Measurements from ENCODE around the gene FNIP1. TPM values are rescaled to one million over a fixed set of nuclear protein-coding genes. Genes with fewer than 3 reads are reported as not detected.
"Not testable (repeated sequence)": the region's sequence is repeated elsewhere in the genome, so short reads cannot be mapped to it uniquely, and the experiment has no call there.

FNIP1 gene
- polyA plus RNA-seq, 4 donors: 14.2 to 17.7 (median 16.9) TPM

DNA sequence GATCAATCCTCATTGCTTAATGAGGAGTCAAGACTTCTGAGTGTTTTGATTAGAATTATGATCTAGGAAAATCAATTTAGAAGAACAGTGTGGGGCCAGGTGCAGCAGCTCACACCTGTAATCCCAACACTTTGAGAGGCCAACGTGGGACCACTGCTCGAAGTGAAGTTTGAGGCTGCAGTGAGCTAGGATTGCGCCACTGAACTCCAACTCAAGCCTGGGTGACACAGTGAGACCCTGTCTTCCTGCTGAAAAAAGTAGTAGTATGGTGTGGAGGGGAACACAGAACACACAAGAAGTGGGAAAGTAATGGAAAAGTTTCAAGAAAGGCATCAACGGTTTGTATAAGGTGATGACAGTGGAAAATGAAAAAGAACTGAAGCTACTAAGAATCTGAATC lies 9.1 kb downstream of the FNIP1 start:
- no peak for DNase-seq (ENCODE audit: low read depth in 4 of 4, low spot score in 3 of 4)

DNA sequence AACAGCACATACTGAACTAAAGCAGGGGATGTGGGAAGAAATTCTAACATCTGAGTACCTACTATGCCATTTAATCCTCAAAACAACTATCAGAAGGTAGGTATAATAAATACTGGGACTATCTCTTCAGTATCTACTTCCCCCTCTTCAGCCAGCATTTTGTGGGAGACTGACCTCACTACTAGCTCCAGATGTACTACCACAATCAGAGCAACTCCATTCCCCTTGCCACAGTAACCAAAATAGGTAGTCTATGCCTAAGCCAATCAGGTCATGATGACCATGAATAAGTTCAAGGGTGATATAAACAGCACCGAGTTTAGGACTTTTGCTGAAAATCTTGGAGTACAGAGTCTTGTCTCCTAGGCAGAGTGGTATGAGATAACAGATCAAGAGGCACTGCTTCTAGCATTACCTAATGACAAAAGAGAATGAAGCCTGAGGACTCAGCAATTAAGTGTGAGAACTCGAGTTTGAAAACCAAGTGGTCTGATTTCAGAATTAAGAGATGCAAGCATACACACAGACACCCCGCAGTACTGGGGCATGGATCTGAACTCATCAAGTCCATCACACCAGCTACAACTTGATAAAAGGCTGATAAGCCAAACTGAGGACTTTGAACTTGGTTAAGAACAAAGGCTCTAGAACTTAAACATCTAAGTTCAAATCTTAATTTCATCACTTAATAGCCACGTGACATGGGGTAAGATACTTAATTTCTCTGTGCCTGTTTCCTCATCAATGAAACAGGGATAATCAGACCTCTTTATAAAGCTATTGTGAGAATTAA lies 9.7 kb downstream of the FNIP1 start:
- no peak for DNase-seq (ENCODE audit: low read depth in 4 of 4, low spot score in 3 of 4)

DNA sequence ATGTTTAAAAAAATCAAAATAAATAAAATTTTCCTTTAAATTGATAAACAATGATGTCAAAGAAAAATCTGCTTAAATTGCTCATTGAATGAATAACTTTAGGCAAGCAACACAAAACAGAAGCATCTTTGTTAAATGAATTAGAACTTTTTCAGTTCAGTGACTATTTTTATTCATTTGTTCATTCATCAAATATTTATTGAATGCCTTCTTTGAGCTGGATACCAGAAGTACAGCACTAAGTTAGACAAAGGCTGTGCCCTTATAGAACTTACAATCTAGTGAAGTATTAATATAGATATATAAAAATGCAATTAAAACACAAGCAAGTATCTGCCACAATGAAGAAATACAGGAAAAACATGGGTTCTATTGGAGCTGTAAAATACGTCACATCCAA lies 10.8 kb downstream of the FNIP1 start:
- no peak for DNase-seq (ENCODE audit: low read depth in 4 of 4, low spot score in 3 of 4)

DNA sequence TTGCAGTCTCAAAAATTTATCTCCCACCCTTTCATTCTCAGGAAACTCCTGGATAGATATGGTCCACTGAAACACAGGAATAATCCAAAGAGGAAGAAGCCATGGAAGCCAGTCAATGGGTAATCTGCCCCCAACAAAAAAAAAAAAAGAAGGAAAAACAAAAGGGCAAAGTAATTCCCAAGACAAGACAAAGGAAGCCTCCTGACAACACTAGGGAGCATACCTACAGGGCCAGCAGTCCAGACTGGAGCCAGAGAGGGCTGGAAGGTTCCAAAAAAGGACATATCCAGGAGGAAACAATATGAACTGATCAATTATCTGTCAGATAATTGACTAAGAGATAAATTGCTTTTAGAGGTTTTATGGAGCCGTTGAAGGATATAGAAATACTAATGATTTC lies 12.9 kb downstream of the FNIP1 start:
- no peak for DNase-seq (ENCODE audit: low read depth in 4 of 4, low spot score in 3 of 4)

DNA sequence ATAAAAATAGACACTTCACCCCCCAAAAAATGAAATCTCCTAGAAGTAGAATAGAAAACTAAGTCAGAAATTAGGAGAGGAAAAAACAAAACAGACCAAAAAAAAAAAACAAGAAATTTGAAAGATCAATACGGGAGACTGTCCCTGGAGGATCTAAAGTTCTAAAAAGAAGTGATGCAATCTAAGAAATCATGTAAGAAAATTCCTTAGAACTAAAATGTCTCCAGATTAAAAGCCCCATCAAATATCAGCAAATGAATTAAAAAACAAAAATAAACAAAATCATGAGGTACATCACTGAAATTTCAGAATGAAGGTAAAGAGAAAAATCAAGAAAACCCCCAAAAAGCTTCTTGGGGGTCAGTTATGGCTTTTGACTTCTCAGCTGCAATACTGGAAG lies 13.5 kb downstream of the FNIP1 start:
- DNase-seq (ENCODE audit: low read depth in 4 of 4, low spot score in 3 of 4): no peak

DNA sequence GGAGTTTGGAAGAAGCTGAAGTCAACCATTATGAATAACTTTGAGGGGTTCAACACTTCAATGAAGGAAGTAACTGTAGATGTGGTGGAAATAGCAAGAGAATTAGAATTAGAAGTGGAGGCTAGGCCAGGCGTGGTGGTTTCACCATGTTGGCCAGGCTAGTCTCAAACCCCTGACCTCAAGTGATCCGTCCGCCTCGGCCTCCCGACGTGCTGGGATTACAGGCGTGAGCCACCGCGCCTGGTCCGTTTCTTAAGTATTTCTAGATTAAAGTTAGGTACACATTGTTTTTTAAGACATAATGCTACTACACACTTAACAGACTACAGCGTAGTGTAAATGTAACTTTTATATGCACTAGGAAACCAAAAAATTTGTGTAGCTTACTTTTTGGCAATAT lies 14.1 kb downstream of the FNIP1 start:
- no peak for DNase-seq (ENCODE audit: low read depth in 4 of 4, low spot score in 3 of 4)

DNA sequence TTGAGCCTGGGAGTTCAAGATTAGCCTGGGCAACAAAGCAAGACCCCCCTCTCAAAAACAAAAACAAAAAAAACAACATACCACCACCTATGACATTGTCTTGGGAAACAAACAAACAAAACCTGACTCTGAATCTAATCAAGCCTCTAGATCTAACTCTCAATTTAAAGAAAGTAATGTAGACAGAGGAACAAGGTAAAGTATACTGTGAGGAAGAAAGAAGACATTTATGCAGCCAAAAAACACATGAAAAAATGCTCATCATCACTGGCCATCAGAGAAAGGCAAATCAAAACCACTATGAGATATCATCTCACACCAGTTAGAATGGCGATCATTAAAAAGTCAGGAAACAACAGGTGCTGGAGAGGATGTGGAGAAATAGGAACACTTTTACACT lies 18.7 kb downstream of the FNIP1 start:
- DNase-seq (ENCODE audit: low read depth in 4 of 4, low spot score in 3 of 4): not testable (repeated sequence)

DNA sequence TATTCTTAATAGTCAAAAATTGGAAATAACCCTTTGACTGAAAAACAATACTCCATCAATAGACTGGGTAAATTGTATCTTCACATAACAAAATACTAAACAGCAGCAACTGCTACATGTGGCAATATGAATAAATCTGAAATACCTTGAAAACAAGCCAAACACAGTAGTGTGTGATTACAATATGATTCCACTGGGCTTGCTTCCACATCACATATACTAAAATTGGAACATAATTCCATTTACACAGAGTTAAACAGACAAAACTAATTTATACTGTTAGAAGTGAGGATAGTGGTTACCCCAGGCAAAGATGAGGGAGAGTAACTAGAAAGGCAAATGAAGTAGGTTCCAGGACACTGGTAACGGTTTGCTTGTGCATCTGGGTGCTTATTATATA lies 20.4 kb downstream of the FNIP1 start:
- DNase-seq (ENCODE audit: low read depth in 4 of 4, low spot score in 3 of 4): no peak

DNA sequence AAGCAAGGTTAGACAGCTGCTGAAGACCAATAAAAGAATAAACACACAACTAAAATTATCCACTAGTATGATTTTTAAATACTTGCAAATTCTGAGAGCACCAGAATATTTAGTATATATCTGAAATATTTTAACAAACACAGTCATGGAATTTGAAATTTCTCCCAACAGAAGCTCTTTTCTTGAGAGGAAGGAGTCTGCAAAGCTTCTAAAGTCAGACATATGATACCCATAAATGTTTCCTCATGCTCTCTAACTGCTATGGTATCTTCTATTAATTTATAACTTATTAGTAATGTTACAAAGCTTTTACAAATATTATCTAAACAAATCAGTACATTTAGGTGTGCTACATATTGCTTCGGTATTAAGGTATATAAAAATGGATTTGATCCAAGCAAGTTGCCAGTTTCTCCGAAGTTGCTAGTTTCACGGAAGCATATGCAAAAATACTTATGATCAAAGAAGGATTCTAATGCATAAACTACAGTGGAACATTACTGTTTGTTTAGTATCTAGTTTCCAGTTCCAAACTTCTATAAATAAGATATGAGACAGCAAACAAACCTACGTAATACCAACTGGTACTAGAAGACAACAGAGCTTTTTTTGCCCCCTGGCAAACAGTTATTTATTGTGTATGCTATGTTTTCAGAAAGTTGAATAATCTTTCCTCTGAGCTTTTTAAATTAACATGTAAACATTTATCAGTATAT lies 22.0 kb downstream of the FNIP1 start:
- DNase-seq (ENCODE audit: low read depth in 4 of 4, low spot score in 3 of 4): no peak

DNA sequence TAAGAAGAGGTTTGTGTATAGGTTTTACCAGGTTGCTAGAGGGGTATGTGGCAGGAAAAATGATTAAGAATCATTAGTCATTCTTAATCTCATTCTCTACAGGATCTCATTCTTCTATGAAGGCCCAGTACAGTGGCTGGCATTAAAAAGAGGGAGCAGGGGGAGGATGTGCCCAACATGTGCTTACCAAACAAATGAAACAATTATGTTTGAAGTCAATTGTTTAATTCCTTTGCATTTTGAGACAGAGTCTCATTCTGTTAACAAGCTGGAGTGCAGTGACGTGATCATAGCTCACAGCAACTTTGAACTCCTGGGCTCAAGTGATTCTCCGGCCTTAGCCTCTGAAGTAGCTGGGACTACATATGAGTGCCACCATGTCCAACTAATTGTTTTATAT lies 23.0 kb downstream of the FNIP1 start:
- no peak for DNase-seq (ENCODE audit: low read depth in 4 of 4, low spot score in 3 of 4)

DNA sequence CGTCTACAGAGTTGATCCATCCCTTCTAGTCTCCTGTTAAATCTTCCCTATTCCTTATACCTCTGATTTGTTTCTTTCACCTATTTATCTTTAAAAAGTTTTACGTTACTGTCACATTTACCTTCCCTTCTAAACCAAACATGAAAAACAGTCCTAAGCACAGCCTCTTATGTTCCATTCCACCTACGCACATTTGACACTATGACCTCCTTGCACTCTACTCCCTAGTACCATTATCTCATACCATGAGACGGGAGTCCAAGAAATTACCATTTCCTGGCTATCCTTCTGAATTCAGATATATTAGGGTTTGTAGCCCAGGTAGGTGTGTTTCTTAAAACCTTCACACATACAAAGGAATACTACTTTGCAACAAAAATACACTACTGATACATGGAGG lies 25.1 kb downstream of the FNIP1 start:
- no peak for DNase-seq (ENCODE audit: low read depth in 4 of 4, low spot score in 3 of 4)

DNA sequence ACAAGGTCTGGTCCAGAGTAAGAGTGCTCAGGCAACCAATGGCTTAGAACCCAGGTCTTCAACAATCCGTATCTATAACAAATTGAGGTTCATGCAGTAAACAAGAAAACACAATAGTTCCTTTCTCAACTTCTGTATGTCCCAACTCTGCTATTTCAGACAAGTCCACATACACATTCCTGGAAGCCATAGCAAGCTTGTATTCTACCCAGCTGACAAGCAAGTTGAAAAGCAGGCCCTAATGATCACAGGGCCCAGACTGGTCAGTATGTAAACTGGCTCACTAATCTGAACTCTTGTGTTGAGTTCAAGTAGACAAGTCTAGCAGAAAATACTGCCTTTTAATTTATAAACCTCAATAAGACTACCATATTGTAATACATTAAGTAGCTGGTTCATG lies 26.9 kb downstream of the FNIP1 start:
- DNase-seq (ENCODE audit: low read depth in 4 of 4, low spot score in 3 of 4): no peak

DNA sequence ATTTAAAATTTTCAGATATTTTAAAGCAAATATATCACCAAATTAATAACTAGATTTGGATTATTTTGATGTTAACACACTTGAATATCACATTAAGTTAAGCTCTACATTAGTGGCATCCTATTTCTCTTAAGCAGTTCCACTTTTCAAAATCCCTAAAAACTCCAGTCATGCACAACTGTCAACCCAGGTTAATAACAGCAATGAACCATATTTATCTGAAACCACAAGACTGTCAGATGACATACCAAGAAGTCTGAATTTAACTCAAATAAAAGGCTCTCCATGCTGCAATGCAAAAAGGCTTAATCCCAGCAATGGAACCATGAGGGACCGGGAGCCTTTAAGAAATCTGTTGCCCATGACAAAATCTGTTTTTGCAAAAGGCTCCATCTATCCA lies 27.5 kb downstream of the FNIP1 start:
- DNase-seq (ENCODE audit: low read depth in 4 of 4, low spot score in 3 of 4): no peak

DNA sequence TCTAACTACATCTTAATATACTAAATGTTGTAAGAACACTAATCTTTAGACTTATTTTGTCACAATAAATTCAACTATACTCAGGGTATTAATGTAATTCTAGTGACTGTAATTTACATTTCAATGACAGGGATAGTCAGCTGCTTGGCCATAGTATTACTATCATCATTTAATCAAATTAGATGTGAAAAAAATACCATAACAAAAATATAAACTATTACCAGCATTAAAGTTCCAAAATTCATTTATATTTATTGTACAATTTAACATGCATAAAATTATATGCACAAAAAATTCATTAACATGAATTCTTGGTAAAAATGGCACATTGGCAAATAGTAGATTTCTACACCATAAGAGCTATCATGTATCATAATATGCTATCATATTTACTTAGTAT lies 28.9 kb downstream of the FNIP1 start:
- no peak for DNase-seq (ENCODE audit: low read depth in 4 of 4, low spot score in 3 of 4)

DNA sequence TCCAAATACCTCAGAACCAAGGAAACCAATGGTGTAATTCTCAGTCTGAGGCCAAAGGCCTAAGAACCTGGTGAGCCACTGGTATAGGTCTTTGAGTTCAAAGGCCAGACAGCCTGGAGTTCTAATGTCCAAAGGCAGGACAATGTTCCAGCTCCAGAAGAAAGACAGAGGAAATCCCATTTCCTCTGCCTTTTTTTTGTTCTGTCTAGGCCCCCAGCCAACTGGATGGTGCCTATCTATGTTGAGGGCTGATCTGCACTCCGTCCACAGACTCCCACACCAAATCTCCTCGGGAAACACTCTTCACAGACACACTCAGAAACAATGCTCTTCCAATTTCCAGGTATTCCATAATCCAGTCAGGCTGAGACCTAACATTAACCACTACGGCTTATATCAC lies 30.1 kb downstream of the FNIP1 start:
- no peak for DNase-seq (ENCODE audit: low read depth in 4 of 4, low spot score in 3 of 4)

DNA sequence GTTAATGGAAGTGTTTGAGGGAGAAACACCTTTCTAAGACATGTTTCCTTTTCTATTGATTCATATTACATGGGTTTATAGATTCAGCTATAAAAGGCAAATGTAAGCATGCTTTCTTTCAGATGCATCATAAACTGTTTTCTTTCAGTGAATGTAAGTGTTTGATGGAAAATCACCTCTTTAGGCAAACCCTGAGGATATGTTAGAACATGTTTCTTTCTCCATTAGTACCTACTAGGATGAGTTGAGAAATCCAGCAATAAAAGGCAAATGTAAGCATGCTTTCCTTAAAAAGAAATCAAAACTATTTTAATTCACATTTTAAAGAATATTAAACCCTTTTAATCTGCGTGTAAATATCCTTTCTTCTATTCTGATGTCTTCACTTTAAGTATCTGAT lies 31.6 kb downstream of the FNIP1 start:
- no peak for DNase-seq (ENCODE audit: low read depth in 4 of 4, low spot score in 3 of 4)

DNA sequence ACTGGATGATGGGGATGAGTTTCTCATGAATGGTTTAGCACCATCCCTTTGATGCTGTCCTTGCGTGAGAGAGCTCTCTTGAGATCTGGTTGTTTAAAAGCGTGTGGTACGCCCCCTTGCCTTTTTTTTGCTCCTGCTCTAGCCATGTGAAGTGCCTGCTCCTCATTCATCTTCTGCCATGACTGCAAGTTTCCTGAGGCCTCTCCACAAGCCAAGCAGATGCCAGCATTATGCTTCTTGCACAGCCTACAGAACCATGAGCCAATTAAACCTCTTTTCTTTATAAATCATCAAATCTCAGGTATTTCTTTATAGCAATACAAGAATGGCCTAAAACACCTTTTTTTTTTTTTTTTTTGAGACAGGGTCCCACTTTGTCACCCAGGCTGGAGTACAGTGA lies 32.8 kb downstream of the FNIP1 start:
- no peak for DNase-seq (ENCODE audit: low read depth in 4 of 4, low spot score in 3 of 4)

DNA sequence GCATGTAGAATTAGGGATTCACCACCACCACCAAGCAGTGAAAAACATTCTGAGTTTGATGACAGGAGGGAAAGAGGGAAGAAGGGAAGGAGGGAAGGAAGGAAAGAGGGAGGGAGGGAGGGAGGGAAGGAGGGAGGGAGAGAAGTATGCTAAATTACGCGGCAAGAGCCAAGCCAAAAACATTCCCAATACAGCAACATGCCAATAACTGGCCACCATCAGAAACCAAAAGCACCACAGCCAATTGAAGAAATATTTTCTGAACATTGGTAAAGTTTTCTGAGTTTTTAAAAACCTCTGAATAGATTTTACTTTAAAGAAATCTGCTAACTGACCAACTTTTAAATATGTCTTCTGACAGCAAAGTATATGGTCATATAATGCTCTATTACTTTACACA lies 36.0 kb downstream of the FNIP1 start:
- no peak for DNase-seq (ENCODE audit: low read depth in 4 of 4, low spot score in 3 of 4)

DNA sequence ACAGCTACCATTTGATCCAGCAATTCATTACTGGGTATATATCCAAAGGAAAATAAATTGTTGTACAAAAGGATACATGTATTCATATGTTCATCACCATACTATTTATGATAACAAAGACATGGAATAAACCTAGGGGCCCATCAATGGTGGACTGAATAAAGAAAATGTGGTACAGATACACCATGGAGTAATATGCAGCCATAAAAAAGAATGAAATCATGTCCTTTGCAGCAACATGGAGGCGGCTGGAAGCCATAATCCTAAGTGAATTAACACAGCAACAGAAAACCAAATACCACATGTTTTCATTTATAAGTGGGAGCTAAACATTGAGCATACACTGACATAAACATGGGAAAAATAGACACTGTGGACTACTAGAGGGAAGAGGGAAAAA lies 37.1 kb downstream of the FNIP1 start:
- no peak for DNase-seq (ENCODE audit: low read depth in 4 of 4, low spot score in 3 of 4)

DNA sequence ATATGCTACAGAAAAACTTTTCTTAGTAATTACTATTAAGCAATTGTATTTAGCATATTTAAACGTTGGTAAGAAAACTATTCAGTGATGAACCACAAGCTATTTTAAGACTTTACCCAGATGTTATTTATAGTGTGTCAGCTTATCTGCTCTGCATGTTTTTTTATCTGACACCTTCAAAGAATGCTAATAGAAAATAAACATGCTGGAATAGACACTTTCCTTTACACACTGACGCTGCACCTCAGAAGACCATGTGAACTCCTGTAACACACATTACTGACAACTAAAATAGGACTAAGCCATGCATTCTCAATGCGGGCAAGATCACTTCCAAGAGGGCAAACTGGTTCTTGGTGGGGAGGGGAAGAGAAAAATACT lies 38.3 kb downstream of the FNIP1 start:
- no peak for DNase-seq (ENCODE audit: low read depth in 4 of 4, low spot score in 3 of 4)

DNA sequence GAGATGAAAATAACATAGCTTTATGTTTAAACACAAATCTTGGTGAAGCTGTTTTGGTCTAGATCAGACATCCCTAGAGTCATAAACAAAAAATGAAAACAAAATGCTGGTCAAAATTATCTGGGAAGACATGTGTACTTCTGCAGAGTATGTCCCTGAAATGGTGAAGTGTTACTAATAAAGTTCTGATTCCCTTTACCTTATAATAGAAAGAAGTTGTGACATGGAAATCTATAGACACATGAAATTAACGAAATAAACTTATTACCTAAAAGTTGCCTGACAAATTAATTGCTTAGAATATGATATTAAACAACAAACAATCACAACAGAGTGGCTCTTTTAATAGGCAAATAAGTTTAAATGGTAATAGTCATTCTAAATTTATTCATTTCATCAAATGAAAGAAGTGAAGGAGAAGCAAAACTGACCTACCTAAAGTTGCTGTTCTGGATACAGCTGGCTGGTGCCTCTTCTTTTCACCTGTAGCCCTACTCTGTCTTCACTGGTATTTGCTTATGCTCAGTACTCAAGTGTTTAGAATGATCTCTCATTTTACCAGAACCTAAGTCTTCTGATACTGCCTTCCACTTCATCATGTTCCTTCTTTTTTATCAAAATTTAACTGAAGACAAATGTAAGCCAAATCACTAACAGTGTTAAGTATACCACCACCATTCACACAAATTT lies 38.8 kb downstream of the FNIP1 start:
- no peak for DNase-seq (ENCODE audit: low read depth in 4 of 4, low spot score in 3 of 4)

DNA sequence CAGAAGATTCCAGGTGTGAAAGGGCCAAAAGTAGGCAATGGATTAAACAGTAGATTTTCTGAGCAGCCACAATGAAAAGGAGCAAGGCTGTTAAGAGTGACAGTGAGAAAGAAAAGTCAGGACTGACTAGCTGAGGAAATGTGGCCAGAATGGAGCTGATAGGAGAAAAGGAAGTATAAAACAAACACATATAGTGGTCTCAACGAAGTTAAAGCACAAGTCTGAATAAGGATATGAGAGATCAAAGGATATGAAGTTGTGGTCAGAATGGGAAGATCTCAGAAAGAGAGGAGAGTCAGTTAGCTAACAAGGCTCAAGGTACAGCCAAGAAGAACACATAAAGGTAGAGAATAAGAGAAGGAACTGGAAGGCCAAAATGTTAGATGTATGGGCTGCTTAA lies 39.9 kb downstream of the FNIP1 start:
- DNase-seq (ENCODE audit: low read depth in 4 of 4, low spot score in 3 of 4): no peak
